Skeletal muscle cell (primary cell): ENCODE measurements around the gene HAUS3.
"Not testable (repeated sequence)": the region's sequence is repeated elsewhere in the genome, so short reads cannot be mapped to it uniquely, and the experiment has no call there.

Experiments
- DNase-seq: peaks from one replicate; pipeline ENCODE4 v3.0.0-alpha.2; 2010; ENCODE audit warnings: low read depth
- H3K4me3 ChIP-seq: 2 replicates; pipeline ENCODE4 v1.5.1; 2011; ENCODE audit warnings: low read depth, mild to moderate bottlenecking, control low read depth, low read length, moderate library complexity

Gene HAUS3

GRCh38 chr4:2276581-2277325, 34.8 kb upstream of the HAUS3 start:
- no peak overlapping the region for H3K4me3 ChIP-seq
- DNase-seq = no peak

DNA sequence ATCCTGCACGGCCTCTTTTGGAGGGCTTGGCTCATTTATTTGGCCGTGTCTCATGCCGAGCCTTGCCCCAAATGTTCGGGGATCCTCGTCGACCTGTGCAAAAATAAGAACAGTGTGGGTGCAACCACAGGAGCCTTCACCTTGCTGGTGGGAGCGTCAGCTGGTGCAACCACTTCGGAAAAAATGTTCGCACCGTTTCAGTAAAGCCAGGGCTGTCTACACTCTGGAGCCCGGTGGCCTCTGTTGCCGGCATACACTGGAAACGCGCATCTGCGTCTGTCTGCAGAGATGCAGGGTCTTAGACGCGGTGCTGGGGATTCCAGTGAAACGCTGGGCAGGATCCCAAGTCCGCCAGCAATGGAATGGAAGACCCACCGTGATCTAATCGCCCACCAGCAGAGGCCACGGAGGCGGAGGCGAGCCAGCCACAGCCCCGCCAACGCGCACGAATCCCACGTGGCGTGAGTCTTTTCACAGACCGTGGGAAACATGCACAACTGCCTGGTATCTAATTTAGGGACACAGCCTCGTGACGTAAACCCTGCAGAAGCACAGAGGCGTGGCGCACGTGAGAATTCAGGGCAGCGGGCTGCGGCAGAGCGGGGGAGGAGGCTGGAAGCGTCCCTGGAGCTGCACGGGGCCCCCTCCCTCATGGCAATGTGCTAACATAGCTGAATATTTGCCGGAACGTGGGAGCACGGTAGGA, 33.8 kb upstream of the HAUS3 start:
- no peak for DNase-seq
- H3K4me3 ChIP-seq = no peak overlapping the region

DNA sequence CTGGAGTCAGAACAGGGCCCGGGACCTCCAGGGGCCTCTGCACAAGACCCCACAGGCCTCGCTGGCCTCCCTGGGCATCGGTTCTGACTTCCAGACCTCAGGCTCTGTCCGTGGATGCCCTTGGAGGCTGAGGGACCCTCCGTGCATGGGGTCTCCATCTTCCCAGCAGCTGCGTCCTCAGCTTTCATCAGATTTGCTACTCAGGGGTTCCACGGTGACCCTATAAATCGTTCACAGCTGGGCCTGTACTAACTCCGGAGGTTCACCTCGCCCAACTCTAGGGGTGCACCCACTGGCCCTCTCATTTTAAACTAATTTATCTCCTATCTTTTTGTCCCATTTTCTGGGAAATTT, 33.1 kb upstream of the HAUS3 start:
- DNase-seq = not testable (repeated sequence)

GRCh38 chr4:2274320-2275043, 32.6 kb upstream of the HAUS3 start:
- no peak for DNase-seq

More for the DNA sequence above, 33.1 kb upstream of the HAUS3 start:
- H3K4me3 ChIP-seq = not testable (repeated sequence)

GRCh38 chr4:2273657-2274319, 31.9 kb upstream of the HAUS3 start:
- H3K4me3 ChIP-seq = no peak overlapping the region
- no peak for DNase-seq

More at GRCh38 chr4:2274320-2275043, 32.6 kb upstream of the HAUS3 start:
- no peak overlapping the region for H3K4me3 ChIP-seq

DNA sequence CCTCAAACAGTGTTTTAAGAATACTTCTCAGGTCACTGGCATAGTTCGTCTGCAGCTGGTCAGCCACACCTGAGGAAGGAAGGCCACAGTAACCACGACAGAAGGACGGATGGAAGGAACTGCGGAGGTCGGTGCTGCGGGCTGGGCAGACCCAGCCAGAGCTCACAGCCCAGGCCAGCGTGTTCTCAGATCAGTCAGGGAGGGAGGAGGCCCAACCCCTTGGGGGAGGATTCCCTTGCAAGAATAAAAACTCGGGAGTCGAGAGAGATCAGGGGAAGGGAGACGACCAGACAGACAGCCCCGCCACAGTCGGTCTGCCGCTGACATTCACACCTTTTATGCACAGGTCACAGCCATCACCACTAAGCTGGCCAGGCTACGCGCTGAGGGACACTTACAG, 31.3 kb upstream of the HAUS3 start:
- H3K4me3 ChIP-seq = no peak overlapping the region
- no peak for DNase-seq

GRCh38 chr4:2272828-2273120, 30.9 kb upstream of the HAUS3 start:
- H3K4me3 ChIP-seq = no peak overlapping the region
- no peak for DNase-seq

GRCh38 chr4:2272026-2272827, 30.3 kb upstream of the HAUS3 start:
- no peak overlapping the region for H3K4me3 ChIP-seq
- DNase-seq = no peak

- no peak overlapping the region for H3K4me3 ChIP-seq
- DNase-seq = no peak
Measured at GRCh38 chr4:2271279-2272025, 29.5 kb upstream of the HAUS3 start.

- no peak for DNase-seq
Measured at GRCh38 chr4:2270341-2271165, 28.6 kb upstream of the HAUS3 start.

GRCh38 chr4:2269618-2270163, 27.8 kb upstream of the HAUS3 start:
- DNase-seq = no peak
- H3K4me3 ChIP-seq = no peak overlapping the region

More at GRCh38 chr4:2270341-2271165, 28.6 kb upstream of the HAUS3 start:
- no peak overlapping the region for H3K4me3 ChIP-seq

- no peak for DNase-seq
- no peak overlapping the region for H3K4me3 ChIP-seq
Measured at GRCh38 chr4:2269206-2269531, 27.2 kb upstream of the HAUS3 start.

- no peak for DNase-seq
Measured at GRCh38 chr4:2268357-2269205, 26.7 kb upstream of the HAUS3 start.

GRCh38 chr4:2267841-2268240, 25.9 kb upstream of the HAUS3 start:
- no peak overlapping the region for H3K4me3 ChIP-seq
- DNase-seq = no peak

More at GRCh38 chr4:2268357-2269205, 26.7 kb upstream of the HAUS3 start:
- H3K4me3 ChIP-seq = no peak overlapping the region

- H3K4me3 ChIP-seq = no peak overlapping the region
Measured at GRCh38 chr4:2267320-2267811, 25.4 kb upstream of the HAUS3 start.

GRCh38 chr4:2266821-2267220, 24.9 kb upstream of the HAUS3 start:
- H3K4me3 ChIP-seq = no peak overlapping the region
- DNase-seq = no peak

More at GRCh38 chr4:2267320-2267811, 25.4 kb upstream of the HAUS3 start:
- DNase-seq = no peak

GRCh38 chr4:2266181-2266580, 24.3 kb upstream of the HAUS3 start:
- no peak for DNase-seq
- no peak overlapping the region for H3K4me3 ChIP-seq
